GM18498 (cell line): Measurements from ENCODE around the gene NR6A1.

Source experiments
- ATAC-seq: cut with Tn5 transposase; IDR thresholded peaks from one replicate; pipeline ENCODE4 v1.9.1; 2021; ENCODE audit warnings: mild to moderate bottlenecking, moderate library complexity; ENCODE audit not compliant: unreplicated experiment

NR6A1 gene

GRCh38 chr9:124797343-124798103 lies 26.4 kb upstream of the NR6A1 start:
- ATAC-seq = no peak

- ATAC-seq = no peak
These were observed 24.8 kb upstream of the NR6A1 start for GRCh38 chr9:124795881-124796431.

- ATAC-seq = no peak
These were observed 23.9 kb upstream of the NR6A1 start for GRCh38 chr9:124794902-124795491.

- no peak for ATAC-seq
These were observed 22.0 kb upstream of the NR6A1 start for GRCh38 chr9:124793015-124793541.

- ATAC-seq = no peak
These were observed 21.3 kb upstream of the NR6A1 start for GRCh38 chr9:124792257-124793014.

GRCh38 chr9:124790801-124791505 lies 19.8 kb upstream of the NR6A1 start:
- no peak for ATAC-seq

- no peak for ATAC-seq
These were observed 19.2 kb upstream of the NR6A1 start for GRCh38 chr9:124790301-124790700.

GRCh38 chr9:124789531-124789930 lies 18.4 kb upstream of the NR6A1 start:
- no peak for ATAC-seq

- ATAC-seq = no peak
These were observed 17.6 kb upstream of the NR6A1 start for GRCh38 chr9:124788542-124789217.

- ATAC-seq = no peak
These were observed 15.9 kb upstream of the NR6A1 start for GRCh38 chr9:124786881-124787573.

GRCh38 chr9:124784509-124784908 lies 13.4 kb upstream of the NR6A1 start:
- ATAC-seq = no peak

- no peak for ATAC-seq
These were observed 12.7 kb upstream of the NR6A1 start for GRCh38 chr9:124783830-124784229.

GRCh38 chr9:124782661-124783574 lies 11.8 kb upstream of the NR6A1 start:
- ATAC-seq = no peak

- no peak for ATAC-seq
These were observed 11.0 kb upstream of the NR6A1 start for GRCh38 chr9:124781967-124782660.

GRCh38 chr9:124780757-124781151 lies 9.6 kb upstream of the NR6A1 start:
- ATAC-seq = no peak

GRCh38 chr9:124780060-124780756 lies 9.1 kb upstream of the NR6A1 start:
- ATAC-seq = no peak

- ATAC-seq = no peak
These were observed 8.4 kb upstream of the NR6A1 start for GRCh38 chr9:124779368-124780059.
